ENCODE results near the gene CTSO. TPM values are rescaled to one million over a fixed set of nuclear protein-coding genes. Genes with fewer than 3 reads are reported as not detected.

Gene CTSO
- total and polyA plus RNA-seq, 2 of the 8 experiments (the other 6 are each of a cell fraction or from before 2014, with no cell fraction given) = 0.39 to 0.41 TPM

- TF ChIP-seq RNF2 (IDR thresholded peaks at IDR 0.05; ENCODE audit: borderline replicate concordance, low read depth, low read length, missing control alignments, poor library complexity, severe bottlenecking) = no peak
- peak; percentile 54; the same call in 1 of the 2 replicates for TF ChIP-seq JUND (IDR thresholded peaks at IDR 0.05; ENCODE audit: low read length)
- TF ChIP-seq TCF12 (IDR thresholded peaks at IDR 0.05; ENCODE audit: low read depth, low read length) = peak; percentile 93
- peak; percentile 28 to 57 for TF ChIP-seq BCL11A (IDR thresholded peaks at IDR 0.05; ENCODE audit: low read depth in 2 of 2, low read length in 2 of 2)
- TF ChIP-seq EP300 (IDR thresholded peaks at IDR 0.05; ENCODE audit: borderline replicate concordance in 1 of 2, low read depth in 2 of 2, low read length in 2 of 2) = peak in 1 of 2 experiments; percentile 65; a peak in 1 of 3 replicates
- no peak for TF ChIP-seq NRF1 (IDR thresholded peaks at IDR 0.05; ENCODE audit: low read depth, low read length)
- TF ChIP-seq ATF2 (IDR thresholded peaks at IDR 0.05; ENCODE audit: low read length) = peak; percentile 43; the same call in 1 of the 2 replicates
- TF ChIP-seq CTCF (IDR thresholded peaks at IDR 0.05; ENCODE audit: control extremely low read depth in 1 of 3, insufficient read depth in 1 of 3, low read depth in 1 of 3, low read length in 3 of 3) = peak; percentile 41 to 53 (median 44)
- TF ChIP-seq CHD2 (IDR thresholded peaks at IDR 0.05; ENCODE audit: low read length) = peak; percentile 67
- peak; percentile 95 for TF ChIP-seq POLR2AphosphoS5 (IDR thresholded peaks at IDR 0.05; ENCODE audit: low read depth, low read length)
- TF ChIP-seq HDAC2 (IDR thresholded peaks at IDR 0.05; ENCODE audit: borderline replicate concordance in 1 of 2, low read depth in 2 of 2, low read length in 2 of 2) = peak in 1 of 2 experiments; percentile 86; a peak in 1 of 4 replicates
- TF ChIP-seq GTF2F1 (IDR thresholded peaks at IDR 0.05; ENCODE audit: borderline replicate concordance, low read depth, low read length) = no peak
- TF ChIP-seq KDM4A (IDR thresholded peaks at IDR 0.05; ENCODE audit: low read depth, low read length, severe bottlenecking) = no peak
- peak; percentile 47 for TF ChIP-seq NANOG (IDR thresholded peaks at IDR 0.05; ENCODE audit: insufficient read depth, low read depth, low read length, poor library complexity, severe bottlenecking)
- no peak for TF ChIP-seq CHD1 (IDR thresholded peaks at IDR 0.05; ENCODE audit: low read depth, low read length)
- no peak for TF ChIP-seq SIX5 (IDR thresholded peaks at IDR 0.05; ENCODE audit: low read depth, low read length)
- TF ChIP-seq POU5F1 (IDR thresholded peaks at IDR 0.05; ENCODE audit: low read depth, low read length) = 0 out of 2 replicates have a peak, but pooled peaks have one; percentile 13
- TF ChIP-seq RFX5 (IDR thresholded peaks at IDR 0.05; ENCODE audit: borderline replicate concordance, low read depth, low read length) = no peak
Observed at GRCh38 chr4:155999725-156000124, 46.1 kb upstream of the CTSO start (continued).
